Right lobe of liver (tissue), 6 donors: ENCODE data around the gene PLCXD3. TPM values are rescaled to one million over a fixed set of nuclear protein-coding genes. Genes with fewer than 3 reads are reported as not detected.

ENCODE experiments used
- ATAC-seq, 4 donors: fragments of 200-7000 bp; cut with Tn5 transposase; one replicate each; pipeline ENCODE4 v1.9.1; 2020; ENCODE audit warnings: mild to moderate bottlenecking in 4 of 4, moderate library complexity in 4 of 4
- DNase-seq, 3 donors: peaks; one replicate each; pipeline ENCODE4 v3.0.0-alpha.2; 2020
- H3K27ac ChIP-seq, 3 donors: fragments of 200-600 bp; one replicate each; pipeline ENCODE4 v1.8.0; 2022
- H3K27me3 ChIP-seq, 2 donors: fragments of 200-600 bp; one replicate each; pipeline ENCODE4 v1.8.0; 2022
- H3K36me3 ChIP-seq, 4 donors: fragments of 200-600 bp; sonication (generic) in 1 of 4; one replicate each; pipeline versions ENCODE4 v1.5.1 to v1.8.0; 2017 to 2022; ENCODE audit warnings: control low read depth in 1 of 4
- H3K4me1 ChIP-seq, 4 donors: fragments of 200-600 bp; sonication (generic) in 1 of 4; one replicate each; pipeline versions ENCODE4 v1.5.1 to v1.8.0; 2017 to 2022; ENCODE audit warnings: control low read depth in 1 of 4
- H3K4me3 ChIP-seq, 3 donors: fragments of 200-600 bp; one replicate each; pipeline ENCODE4 v1.8.0; 2022
- H3K9me3 ChIP-seq, 4 donors: fragments of 200-600 bp; sonication (generic) in 1 of 4; one replicate each; pipeline versions ENCODE4 v1.5.1 to v1.8.0; 2017 to 2022; ENCODE audit warnings: control low read depth in 1 of 4
- POLR2A ChIP-seq: fragments of 450-650 bp; IDR thresholded peaks from one replicate; pipeline ENCODE4 v1.6.1; 2017; ENCODE audit warnings: antibody characterized with exemption, mild to moderate bottlenecking
- WGBS: methylation state at CpG from one replicate; pipeline ENCODE4 v1.1.6; 2018; ENCODE audit warnings: low coverage, low lambda C conversion rate; ENCODE audit not compliant: insufficient coverage; ENCODE audit errors: missing lambda C conversion rate; 5-methylcytosine and 5-hydroxymethylcytosine counted together
- intact Hi-C, 2 donors: fragments of 100-400 bp; cut with DNase I; formaldehyde crosslinking; loops; one replicate each; pipeline versions ENCODE4 v1.11.2 to v1.14.1; 2022
- long read RNA-seq: library from polyadenylated mRNA; unstranded; transcript quantifications from one replicate; pipeline ENCODE4 v2.0.0, GENCODE V29; 2019
- total RNA-seq, 6 experiments: library from RNA; depleted of rRNA in 2 of 6; stranded (reverse); fragments of >200 nt in 2 of 6; fragmentation: NEBNext Ultra II Directional in 3 of 6; extraction: Animal tissue kit (Norgen Biotek cat#: 25700) in 3 of 6; gene quantifications; one replicate each; pipeline versions ENCODE4 v1.1.0 to v1.2.4, GENCODE V29; 2016 to 2023
- TF ChIP-seq, protein P1 (sequence below), 4 donors: fragments of 200-600 bp in 3 of 4; fragments of 450-650 bp in 1 of 4; IDR thresholded peaks; one replicate each; pipeline versions ENCODE4 v1.5.1 to v1.8.0; 2016 to 2022; ENCODE audit warnings: antibody characterized with exemption in 4 of 4, mild to moderate bottlenecking in 2 of 4
- donor health status: DM: no; HTN: yes; CAD: no.
- donor health status: DM: no; HTN: no; CAD: no.
- donor health status: DM: no; HTN: no; CAD: no.
- donor health status: DM: no; HTN: yes; CAD: no.
- donor health status: DM: no; HTN: yes; CAD: no.

The PLCXD3 gene, protein sequence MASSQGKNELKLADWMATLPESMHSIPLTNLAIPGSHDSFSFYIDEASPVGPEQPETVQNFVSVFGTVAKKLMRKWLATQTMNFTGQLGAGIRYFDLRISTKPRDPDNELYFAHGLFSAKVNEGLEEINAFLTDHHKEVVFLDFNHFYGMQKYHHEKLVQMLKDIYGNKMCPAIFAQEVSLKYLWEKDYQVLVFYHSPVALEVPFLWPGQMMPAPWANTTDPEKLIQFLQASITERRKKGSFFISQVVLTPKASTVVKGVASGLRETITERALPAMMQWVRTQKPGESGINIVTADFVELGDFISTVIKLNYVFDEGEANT
- 1 to 10 TPM in 4 of 6 experiments, under 1 TPM in 2; 0.27 to 3.5 (median 1.1) TPM for total RNA-seq
- long read RNA-seq: 0 reads

DNA sequence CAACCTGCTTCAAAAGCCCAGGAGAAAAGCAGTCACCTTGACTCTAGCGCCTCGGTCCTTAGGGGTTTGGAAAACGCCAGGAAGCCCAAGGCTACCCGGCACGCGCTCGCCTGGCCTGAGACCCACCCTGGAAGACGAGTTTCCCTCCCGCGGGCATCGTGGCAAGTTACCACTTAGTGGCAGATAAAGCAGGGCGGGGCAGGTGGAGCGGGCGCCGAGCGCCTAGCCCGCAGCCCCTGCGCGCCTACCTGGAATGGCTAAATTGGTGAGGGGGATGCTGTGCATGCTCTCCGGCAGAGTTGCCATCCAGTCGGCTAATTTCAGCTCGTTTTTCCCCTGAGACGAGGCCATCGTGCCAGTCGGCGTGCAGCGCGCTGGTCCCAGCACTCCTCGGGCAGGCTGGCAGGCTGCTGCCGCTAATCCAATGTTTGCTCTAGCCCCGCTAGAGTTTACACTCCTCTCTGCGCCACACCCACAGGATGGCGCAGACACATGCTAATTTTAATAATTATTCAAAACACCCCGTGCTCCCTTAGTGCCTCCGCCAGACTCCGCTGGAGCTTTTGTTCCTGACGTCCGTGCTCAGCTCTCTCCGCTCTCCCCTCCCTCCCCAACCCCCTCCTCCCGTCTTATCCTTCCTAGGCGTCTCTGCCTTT is at the start of gene PLCXD3:
TSS of gene PLCXD3 (minus strand) at position 426 of the 656 bp plus-strand sequence. CDS start at position 351, 75 bp downstream.
- WGBS: 6% methylated on average over 12 of the region's 41 CpGs
- Histone ChIP-seq H3K27me3 (peaks cover 0 to 11% of the 10 kb centered on the region in 2 donors), H3K36me3 (no peaks in the 10 kb centered on the region), H3K27ac (no peak within 1 kb of the TSS), H3K4me3 (peak within 1 kb of the TSS; percentile 20 to 46 (median 32)), H3K9me3 (no peaks in the 10 kb centered on the region), H3K4me1 (peaks cover 0 to 10% (median 3%) of the 10 kb centered on the region in 4 donors)
- intact Hi-C loops: no loop called here
- TF ChIP-seq POLR2A: no peak
- TF ChIP-seq, protein P1, sequence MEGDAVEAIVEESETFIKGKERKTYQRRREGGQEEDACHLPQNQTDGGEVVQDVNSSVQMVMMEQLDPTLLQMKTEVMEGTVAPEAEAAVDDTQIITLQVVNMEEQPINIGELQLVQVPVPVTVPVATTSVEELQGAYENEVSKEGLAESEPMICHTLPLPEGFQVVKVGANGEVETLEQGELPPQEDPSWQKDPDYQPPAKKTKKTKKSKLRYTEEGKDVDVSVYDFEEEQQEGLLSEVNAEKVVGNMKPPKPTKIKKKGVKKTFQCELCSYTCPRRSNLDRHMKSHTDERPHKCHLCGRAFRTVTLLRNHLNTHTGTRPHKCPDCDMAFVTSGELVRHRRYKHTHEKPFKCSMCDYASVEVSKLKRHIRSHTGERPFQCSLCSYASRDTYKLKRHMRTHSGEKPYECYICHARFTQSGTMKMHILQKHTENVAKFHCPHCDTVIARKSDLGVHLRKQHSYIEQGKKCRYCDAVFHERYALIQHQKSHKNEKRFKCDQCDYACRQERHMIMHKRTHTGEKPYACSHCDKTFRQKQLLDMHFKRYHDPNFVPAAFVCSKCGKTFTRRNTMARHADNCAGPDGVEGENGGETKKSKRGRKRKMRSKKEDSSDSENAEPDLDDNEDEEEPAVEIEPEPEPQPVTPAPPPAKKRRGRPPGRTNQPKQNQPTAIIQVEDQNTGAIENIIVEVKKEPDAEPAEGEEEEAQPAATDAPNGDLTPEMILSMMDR (IDR thresholded peaks at IDR 0.05): no peak
- peak; percentile 75 to 80 (median 78) for ATAC-seq
- peak in 2 of 3 donors; percentile 21 to 56 for DNase-seq

DNA sequence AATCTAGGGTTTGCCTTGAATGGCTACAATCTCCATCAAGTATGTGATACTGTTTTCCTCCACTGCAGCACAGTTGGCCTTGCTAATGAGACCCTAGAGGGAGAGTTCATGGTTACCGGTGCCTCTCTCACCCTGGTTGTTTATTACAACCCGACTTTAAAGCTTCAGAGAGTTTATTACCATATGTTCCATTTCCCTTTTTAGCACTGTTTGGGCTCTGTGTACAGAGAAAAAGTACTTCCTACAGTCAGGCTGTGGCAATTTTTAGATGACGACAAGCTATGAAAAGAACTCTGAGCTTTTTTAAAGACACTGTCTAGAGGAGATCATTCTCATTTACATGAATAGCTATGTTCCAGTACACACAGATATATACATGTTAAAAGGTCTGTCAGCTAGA is 48.8 kb upstream of the PLCXD3 start:
- no peak overlapping the region for H3K27ac ChIP-seq
- WGBS: 32% methylated on average over 3 of the region's 3 CpGs
- H3K36me3 ChIP-seq: no peaks in the 10 kb centered on the region
- TF ChIP-seq POLR2A: no peak
- TF ChIP-seq, protein P1 (IDR thresholded peaks at IDR 0.05): no peak
- ATAC-seq: no peak
- no peaks in the 10 kb centered on the region for H3K9me3 ChIP-seq
- no peak for DNase-seq
- no peaks in the 10 kb centered on the region for H3K27me3 ChIP-seq
- no peaks in the 10 kb centered on the region for H3K4me1 ChIP-seq
- H3K4me3 ChIP-seq: no peak overlapping the region
- intact Hi-C loops: no loop called here

DNA sequence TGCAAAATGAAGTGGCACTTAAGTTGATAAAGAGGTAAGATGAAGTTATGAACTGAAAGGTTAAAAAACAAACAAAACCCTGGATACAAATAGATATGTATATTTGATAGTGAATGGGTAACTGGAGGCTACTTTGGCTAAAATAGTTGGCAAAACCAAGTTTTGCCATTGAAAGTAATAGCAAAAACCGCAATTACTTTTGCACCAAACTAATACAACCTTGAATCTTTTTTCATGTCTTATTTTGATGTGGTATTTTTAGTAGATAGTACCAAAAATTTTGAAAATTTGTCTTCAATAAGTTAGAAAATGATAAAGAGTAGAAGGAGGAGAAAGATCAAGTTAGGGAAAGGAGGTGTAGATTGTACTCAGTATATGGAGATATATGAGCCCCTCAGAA is 47.9 kb upstream of the PLCXD3 start:
- Histone ChIP-seq H3K9me3 (no peaks in the 10 kb centered on the region), H3K4me1 (no peaks in the 10 kb centered on the region), H3K4me3 (no peak overlapping the region), H3K36me3 (no peaks in the 10 kb centered on the region), H3K27ac (no peak overlapping the region), H3K27me3 (no peaks in the 10 kb centered on the region)
- DNase-seq (no peak), ATAC-seq (no peak)
- intact Hi-C loops: no loop called here
- no peak for TF ChIP-seq POLR2A
- TF ChIP-seq, protein P1 (IDR thresholded peaks at IDR 0.05): no peak
- WGBS: 48% methylated on average over 1 of the region's 1 CpG

DNA sequence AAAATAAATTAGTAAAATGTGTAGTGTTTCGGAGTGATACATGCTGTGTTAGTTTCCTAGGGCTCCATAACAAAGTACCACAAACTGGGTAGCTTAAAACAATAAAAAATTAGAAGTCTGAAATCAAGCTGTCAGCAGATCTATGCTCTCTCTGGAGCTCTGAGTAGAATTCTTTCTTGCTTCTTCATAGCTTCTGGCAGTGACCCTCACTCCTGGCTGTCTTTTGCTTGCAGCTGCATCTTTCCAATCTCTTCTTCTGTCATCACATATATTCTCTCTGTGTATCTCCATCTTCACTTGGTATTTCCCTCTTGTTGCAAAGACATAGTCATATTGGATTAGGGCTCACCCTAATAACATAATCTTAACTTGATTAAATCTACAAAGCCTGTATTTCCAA is 37.6 kb upstream of the PLCXD3 start:
- ATAC-seq (no peak), DNase-seq (no peak)
- Histone ChIP-seq H3K36me3 (no peaks in the 10 kb centered on the region), H3K4me3 (no peak overlapping the region), H3K9me3 (no peaks in the 10 kb centered on the region), H3K27me3 (no peaks in the 10 kb centered on the region), H3K4me1 (no peaks in the 10 kb centered on the region), H3K27ac (no peak overlapping the region)
- 38% methylated on average over 1 of the region's 1 CpG for WGBS
- TF ChIP-seq POLR2A: no peak
- TF ChIP-seq, protein P1 (IDR thresholded peaks at IDR 0.05): no peak
- intact Hi-C loops: no loop called here
